Measurements from ENCODE around the gene ASAH2B.
"Not testable (repeated sequence)": the region's sequence is repeated elsewhere in the genome, so short reads cannot be mapped to it uniquely, and the experiment has no call there.

ASAH2B gene

DNA sequence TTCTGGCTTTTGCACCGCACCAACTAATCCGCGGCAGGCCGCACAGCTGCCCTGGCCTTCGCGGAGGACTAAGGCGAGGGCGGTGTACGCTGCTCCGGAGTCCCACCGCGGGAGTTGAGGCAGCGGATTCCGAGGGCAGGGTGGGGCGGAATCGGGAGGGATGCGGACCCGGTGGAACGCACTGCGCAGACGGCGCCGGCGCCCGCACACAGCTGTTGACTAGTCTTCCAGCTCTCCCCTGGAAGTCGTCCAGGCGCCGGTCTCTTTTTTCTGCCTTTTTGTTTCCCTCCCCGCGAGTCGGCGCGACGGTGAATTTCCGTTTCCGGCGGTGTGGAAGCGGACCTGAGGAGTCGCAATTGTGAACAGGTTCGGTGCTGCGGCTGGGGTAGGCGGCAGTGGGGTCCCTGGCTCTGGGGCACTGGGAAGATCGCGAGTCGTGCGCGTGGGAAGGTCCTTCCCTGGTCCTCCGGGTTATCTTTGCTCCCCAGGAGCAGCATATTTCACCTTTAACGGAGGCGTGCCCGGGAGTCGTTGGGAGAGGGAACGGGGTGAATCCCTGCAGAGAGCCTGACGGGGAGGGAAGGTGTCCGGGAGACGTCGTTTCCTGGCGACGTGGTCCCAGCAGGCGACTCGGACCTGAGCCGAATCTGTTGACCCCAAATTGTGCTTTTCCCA, at the start of gene ASAH2B:
ASAH2B (plus strand) TSS at position 319 of the 675 bp plus-strand sequence. CDS start 5,195 bp downstream, outside the sequence.
- peak; percentile 72 to 73 for DNase-seq (ENCODE audit: low read depth in 2 of 2)

DNA sequence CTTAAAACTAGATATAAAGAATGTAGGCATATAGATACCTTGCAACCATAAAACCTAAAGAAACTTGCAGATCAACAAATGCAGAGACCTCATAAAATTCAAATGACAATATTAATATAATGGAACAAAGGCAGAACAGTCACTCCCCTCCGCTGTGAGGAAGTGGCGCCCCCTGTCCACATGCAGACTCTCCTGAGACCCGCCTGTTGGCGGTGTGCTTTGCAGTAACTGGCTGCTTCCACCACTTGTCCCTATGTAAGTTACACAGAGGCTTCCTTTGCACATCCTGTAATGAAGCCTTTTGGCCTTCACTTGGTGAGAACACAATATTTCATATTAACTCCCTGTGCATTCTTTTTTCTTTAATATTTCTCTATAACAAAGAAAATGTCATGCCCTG, 41.9 kb upstream of the ASAH2B start:
- DNase-seq (ENCODE audit: low read depth in 2 of 2), result not testable (repeated sequence)

DNA sequence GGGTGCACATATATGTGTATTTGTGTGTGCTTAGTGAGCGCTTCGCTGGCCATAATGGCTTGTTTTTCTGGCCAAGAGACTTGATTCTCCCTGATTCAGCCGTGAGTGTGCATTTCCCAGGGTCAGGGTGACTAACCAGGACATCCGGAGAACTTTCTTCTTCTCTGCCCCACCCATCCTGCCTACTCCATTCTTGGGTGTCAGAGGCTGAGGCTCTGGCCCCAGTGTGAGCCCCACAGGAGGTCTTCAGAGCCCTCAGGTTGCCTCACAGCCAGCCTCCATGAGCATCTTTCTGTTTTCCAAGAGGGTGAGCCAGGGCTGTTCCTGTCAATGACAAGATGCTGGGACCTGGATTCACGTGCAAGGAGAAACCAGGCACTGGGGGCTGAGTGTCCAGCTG, 37.8 kb upstream of the ASAH2B start:
- DNase-seq (ENCODE audit: low read depth in 2 of 2), result not testable (repeated sequence)

DNA sequence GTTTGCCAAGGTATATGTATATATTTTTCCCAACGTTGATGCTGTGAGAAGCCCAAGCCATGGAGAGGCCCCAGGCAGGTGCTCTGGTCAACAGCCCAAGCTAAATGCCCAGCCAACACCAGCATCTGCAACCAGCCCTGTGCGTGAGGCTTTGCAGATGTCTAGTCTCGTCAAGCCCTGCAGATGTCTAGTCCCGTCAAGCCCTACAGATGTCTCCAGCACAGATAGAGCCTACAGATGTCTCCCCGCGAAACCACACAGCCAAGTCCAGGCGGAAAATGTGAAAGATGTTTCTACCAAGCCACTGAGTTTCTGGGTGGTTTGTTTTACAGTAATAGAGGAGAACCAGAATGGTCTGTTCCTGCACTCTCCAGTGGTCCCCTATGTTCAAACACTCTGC, 36.7 kb upstream of the ASAH2B start:
- DNase-seq (ENCODE audit: low read depth in 2 of 2), result not testable (repeated sequence)

DNA sequence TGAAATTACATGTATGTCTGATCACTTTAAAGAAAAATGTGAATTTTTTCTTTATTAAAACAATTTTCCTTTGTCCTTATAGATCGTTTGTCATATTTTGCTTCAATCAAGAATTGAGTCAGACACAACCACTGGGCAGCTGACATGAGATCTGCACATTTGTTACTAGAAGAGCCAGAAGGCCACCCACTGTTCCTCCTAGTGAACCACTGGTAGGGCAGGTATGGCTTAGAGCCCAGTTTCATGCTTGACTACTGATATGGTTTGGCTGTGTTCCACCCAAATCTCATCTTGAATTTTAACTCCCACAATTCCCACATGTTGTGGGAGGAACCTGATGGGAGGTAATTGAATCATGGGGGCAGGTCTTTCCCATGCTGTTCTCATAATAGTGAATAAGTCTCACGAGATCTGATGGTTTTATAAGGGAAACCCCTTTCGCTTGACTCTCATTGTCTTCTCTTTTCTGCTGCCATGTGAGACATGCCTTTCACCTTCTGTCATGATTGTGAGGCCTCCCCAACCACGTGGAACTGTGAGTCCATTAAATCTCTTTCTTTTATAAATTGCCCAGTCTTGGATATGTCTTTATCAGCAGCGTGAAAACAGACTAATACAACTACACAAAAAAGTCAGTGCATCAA, 35.2 kb upstream of the ASAH2B start:
- DNase-seq (ENCODE audit: low read depth in 2 of 2), result not testable (repeated sequence)

DNA sequence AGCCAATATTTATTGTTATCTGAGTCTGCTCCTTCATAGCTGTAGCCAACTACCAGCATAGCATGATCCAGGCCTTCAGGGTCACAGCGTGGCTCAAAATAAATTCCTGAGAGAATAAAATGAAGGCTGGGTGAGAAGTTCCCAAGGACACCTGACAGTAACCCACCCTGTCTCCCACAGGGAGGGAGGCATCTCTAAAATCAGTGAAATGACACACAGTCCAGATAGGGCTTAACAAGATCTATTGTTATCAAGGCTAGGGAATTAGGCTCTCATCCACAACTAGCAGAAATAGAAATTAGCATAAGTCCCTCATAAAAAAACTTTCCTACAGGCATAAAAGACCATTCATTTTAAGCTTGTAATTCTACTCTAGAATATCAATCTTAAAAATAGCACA, 33.7 kb upstream of the ASAH2B start:
- DNase-seq (ENCODE audit: low read depth in 2 of 2), result not testable (repeated sequence)

DNA sequence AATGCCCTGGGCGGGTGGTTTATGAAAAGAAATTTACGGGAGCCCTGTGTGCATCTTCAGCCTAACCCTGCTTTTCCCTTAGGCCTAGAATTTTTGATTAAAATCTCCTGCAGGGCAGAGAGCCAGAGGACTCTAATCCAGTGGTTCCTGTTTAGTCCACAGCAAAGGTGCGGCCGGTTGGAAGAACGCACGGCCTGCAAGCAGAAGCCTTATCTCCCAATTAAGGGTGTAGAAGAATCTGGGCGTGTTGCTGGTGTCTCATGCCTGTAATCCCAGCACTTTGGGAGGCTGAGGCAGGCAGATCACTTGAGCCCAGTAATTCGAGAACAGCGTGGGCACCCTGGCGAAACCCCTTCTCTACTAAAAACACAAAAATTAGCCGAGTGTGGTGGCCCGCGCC, 29.5 kb upstream of the ASAH2B start:
- not testable (repeated sequence) for DNase-seq (ENCODE audit: low read depth in 2 of 2)

DNA sequence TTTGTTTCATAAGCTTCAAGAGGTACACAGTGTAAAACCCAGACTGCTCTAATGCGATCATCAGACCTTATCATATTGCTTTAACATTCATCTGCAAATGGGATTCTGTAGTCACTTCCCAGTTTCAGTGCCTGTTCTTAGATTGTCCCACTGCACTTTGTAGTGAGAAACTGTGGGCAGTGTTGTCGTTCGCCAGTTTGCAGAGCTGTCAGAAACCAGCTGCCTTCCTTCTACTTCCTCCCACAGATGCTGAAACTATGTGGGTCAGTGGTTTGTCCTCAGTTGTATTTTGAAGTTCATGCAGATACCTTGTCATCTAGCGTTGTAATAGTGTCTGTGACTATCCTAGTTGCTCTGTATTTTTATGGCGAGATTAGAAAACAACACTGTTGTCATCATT, 15.9 kb upstream of the ASAH2B start:
- DNase-seq (ENCODE audit: low read depth in 2 of 2), result not testable (repeated sequence)

DNA sequence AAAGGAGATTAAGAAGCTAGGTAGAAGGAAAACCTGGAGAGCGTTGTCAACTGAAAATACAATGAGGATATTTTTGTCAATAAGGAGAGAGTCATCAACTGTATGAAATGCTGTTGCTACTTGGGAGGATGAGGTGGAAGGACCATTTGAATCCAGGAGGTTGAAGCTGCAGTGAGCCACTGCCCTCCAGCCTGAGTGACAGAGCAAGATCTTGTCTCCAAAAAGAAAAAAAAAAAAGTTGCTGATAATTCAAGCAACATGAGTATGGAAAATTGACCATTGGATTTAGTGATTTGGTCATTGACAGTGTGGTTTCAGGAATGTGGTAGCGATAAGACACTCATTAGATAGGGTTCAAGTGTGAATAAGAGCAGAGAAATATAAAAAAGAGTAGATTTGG, 11.6 kb upstream of the ASAH2B start:
- DNase-seq (ENCODE audit: low read depth in 2 of 2), result not testable (repeated sequence)

DNA sequence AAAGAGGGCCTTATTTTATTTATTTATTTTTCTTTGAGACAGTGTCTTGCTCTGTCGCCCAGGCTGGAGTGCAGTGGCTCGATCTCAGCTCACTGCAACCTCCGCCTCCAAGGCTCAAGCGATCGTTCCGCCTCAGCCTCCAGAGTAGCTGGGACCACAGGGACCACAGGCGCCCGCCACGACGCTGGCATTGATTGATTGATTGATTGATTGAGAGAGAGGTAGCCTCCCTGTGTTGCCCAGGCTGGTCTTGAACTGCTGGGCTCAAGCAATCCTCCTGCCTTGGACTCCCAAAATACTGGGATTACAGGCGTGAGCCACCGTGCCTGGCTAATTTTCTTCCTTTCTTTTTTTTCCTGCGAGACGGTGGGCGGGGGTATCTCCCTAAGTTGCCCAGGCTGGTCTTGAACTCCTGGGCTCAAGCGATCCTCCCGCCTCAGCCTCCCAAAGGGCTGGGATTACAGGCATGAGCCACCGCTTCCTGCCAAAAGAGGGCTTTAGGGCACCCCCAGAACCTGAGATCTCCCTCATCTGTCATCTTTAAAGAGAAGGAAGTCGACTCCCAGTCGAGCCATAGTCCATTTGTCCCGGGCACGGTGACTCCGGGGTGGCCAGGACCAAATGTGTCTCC, 634 bp upstream of the ASAH2B start:
- peak in 1 of 2 donors; percentile 2 for DNase-seq (ENCODE audit: low read depth in 2 of 2)

DNA sequence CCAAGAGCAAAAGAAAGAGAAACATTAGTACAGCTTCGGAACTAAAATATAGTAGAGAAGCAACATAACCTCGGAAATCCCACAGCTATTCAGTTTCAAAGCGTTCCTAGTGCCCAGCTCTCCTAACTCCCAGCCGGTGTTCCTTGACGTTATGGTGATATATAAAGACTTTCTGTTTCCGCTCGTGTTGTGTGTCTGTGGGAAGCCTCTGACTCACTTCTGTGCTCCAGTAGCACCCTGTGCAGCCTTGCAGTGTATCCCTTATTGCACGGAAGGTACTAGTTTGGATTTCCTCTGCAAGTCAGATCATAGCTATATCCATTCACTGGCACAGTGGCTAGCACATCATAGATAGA, 535 bp downstream of the ASAH2B start:
- peak; percentile 6 to 13 for DNase-seq (ENCODE audit: low read depth in 2 of 2)

DNA sequence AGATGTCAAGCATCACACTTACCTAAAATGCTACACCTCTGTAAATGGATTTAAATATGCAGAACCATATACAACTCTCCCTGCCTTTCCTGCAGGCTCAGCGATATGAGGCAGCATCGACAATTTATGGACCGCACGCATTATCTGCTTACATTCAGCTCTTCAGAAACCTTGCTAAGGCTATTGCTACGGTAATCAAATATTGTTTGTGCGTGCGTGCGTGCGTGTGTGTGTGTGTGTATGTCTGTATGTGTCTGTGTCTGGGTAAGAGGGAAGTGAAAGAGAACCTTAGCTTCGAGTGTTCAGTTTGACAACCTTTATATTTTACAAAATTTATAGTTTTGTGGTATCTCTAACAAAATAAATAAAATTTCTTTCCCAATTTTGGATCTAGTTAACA, 3.1 kb downstream of the ASAH2B start:
- DNase-seq (ENCODE audit: low read depth in 2 of 2), result not testable (repeated sequence)

DNA sequence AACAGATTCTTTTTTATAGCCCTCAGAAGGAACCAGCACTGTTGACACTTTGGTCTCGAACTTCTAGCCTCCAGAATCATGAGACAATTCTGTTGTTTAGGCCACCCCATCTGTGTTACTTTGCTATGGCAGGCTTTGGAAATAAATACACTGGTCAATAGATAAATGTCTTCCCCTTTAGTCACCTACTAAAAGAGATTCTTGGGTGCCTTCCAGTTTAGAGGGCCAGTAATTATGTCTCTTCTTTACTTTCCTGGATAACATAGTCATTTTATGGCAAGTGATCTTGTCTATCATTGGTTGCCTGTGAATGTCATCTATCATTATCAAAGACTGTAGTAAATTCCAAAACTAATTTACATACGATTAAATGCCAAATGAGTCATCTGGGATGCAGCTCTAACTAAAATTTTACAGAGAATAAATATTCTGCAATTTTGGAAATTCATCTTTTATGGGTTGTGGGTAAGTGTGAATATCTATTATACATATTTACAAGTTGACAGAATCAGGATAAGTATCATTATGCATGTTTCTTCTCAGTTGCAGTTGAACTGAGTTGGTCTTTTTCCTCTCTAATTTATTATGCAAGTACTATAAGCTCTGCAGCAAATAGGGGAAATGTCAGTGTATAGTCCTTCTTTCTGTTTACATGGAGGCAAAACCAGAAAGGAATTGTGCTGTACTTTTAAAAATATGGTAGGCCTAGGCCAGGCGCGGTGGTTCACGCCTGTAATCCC, 27.2 kb downstream of the ASAH2B start:
- not testable (repeated sequence) for DNase-seq (ENCODE audit: low read depth in 2 of 2)

DNA sequence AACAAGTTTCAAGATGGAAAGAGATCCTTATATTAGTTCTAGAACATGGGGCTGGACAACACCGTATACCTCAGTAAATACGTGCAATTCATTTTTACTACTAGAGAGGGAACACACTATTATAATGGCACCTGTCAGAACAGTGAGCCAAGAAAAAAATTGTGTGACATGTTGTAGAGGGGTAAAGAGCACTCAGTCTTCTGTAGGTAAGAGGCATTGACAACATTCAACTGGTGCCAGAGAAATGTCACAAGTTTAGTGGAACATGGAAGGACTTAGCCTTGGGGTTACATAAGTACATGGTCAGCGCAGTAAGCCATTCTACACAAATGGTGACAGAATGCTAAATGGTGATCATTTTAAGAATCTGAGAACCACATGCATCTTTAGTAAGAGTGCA, 32.3 kb downstream of the ASAH2B start:
- DNase-seq (ENCODE audit: low read depth in 2 of 2), result not testable (repeated sequence)

DNA sequence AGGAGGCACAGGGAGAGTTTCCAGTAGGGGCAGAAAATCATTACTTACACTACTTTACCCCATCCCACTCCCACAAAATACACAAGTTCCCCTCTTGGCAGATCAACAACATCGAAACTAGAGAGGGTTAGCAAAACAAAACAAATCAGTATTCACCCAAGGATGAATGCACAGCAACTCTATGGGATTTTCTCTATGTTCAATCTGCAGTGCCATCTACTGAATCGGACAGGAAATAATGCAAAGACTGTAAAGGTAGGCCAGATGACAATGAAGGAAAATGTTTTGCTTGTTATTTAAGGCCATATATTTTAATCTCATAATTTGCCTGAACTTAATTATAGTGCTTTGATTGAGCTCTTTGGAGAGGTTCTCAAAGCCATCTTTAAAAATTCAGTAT, 35.1 kb downstream of the ASAH2B start:
- DNase-seq (ENCODE audit: low read depth in 2 of 2), result not testable (repeated sequence)

DNA sequence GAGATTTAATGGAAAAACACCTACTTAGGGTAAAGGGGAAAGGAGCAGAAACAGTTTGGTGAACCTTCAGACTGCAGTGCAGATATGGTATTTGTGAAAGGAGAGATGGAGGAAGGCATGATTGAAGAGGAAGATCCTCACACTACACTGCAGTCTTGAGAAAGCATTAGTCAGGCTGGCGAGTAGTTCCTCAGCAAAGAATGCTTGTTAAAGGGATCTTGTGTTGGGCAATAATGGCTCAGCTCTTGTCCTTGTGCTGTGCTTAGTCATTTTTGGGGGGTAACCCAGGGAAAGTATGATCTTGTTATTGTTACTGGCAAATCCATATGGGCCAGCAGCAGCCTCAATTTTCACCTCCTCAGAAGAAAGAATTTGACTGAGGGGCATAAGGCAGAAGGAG, 40.3 kb downstream of the ASAH2B start:
- DNase-seq (ENCODE audit: low read depth in 2 of 2), result not testable (repeated sequence)

DNA sequence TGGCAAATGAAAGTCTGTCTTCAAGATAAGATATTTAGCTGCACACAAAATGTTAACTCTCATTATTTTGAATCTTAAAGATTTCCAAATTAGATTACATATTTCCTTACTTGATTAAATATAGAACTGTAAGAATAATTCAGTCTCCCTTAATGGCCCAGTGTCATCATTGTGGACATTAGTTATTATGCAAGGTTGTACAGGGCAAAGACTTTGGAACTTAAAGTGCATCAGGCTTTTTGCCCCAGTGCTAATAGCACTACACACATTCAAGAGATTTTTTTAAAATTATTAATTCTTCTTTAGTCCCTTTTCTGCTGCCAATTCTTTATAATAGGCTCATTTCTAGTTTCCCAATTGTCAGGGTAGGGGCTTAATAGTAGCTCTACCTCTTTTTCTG, 42.3 kb downstream of the ASAH2B start:
- not testable (repeated sequence) for DNase-seq (ENCODE audit: low read depth in 2 of 2)

DNA sequence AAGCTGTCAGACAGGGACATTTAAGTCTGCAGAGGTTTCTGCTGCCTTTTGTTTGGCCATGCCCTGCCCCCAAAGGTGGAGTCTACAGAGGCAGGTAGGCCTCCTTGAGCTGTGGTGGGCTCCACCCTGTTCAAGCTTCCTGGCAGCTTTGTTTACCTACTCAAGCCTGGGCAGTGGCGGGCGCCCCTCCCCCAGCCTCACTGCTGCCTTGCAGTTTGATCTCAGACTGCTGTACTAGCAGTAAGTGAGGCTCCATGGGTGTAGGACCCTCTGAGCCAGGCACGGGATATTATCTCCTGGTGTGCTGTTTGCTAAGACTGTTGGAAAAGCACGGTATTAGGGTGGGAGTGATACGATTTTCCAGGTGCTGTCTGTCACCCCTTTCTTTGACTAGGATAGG, 48.2 kb downstream of the ASAH2B start:
- DNase-seq (ENCODE audit: low read depth in 2 of 2), result not testable (repeated sequence)

DNA sequence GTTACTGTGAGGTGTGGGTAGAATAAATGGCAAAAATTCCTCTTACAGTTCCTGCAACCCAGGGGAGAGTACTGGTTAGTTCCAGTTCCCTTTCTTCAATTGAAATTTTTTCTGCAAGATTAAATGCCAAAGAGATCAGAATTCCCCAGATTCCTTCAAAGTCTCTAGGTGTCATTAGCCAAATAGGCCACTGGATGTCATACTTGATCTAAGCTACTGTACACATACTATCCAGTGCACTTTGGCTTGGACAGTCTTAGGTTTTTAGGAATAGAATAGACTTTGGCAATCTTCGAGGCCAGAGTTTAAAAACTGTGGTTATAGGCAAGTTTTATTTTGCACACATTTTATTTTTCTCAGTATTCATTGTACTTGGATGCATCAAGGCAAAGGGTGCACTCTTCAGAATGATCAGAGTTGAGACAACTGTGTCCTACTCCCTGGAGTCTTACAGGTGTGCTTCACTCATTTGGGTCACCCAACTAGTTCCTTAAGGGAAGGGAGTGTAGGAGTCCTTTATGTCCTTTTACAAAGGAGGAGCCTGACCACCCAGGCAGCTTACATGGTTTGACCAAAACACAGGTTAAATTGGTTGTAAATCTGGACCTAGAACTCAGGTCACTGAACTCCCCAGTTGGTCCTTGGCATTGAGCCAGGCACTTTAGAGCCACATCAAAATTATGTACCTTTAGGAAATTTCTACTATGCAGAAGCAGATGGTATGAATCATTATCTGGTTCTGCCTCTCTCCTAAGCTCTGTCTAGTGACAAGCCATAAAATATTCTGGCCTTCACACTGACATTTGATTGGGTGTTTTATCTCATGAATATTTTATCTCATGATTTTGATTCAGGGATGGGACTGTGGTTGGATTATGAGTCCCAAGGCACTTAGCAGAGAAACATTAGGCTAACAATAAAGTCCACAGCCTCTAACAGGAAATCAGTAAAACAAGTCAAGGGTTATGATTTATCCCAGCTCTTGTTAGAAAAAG, 49.5 kb downstream of the ASAH2B start:
- no peak for DNase-seq (ENCODE audit: low read depth in 2 of 2)

DNA sequence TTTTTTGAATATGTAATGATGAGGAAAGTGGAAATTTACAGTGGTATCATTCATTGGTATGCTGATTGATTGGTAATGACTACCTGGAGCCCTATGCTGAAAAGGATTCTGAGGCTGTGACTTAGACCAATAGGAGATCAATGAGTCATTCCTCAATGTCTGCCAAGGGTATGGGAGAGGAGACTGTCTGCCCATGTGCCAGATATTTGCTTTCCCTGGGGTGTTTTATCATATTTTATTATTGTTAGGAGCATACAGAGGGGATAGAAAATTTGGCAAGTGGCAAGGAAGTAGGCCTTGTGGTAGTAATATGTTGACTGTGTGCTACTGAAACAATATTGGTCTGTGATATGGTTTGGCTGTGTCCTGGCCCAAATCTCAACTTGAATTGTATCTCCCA, 54.8 kb downstream of the ASAH2B start:
- DNase-seq (ENCODE audit: low read depth in 2 of 2), result no peak

DNA sequence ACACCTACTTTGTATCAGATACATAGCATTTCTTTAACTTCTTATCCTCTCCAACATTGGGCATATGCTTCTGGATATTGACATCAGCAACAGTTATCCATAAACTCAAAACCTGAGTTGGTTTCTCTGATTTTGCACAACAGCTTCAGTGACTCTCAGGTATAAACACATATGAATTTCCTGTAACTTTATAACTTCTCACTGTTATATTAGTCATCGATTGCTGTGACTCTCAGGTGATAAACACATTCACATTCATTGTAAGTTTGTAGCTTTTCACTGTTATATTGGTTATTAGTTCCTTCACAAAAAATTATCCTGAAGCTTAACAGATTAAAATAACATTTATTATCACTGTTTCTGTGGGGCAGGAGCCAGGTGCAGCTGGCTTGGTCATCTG, 57.0 kb downstream of the ASAH2B start:
- no peak for DNase-seq (ENCODE audit: low read depth in 2 of 2)
